Hepatocyte (in vitro differentiated cells): Measurements from ENCODE around the gene KCNG4.

Experiments
- EZH2 ChIP-seq: fragments of 200-600 bp; sonication (generic); IDR thresholded peaks from 2 replicates; pipeline ENCODE4 v1.6.1; 2016; ENCODE audit warnings: antibody characterized with exemption, mild to moderate bottlenecking, borderline replicate concordance
- TF ChIP-seq, protein P1 (sequence below): fragments of 200-600 bp; sonication (generic); IDR thresholded peaks from 2 replicates; pipeline ENCODE4 v1.5.1; 2016; ENCODE audit warnings: antibody characterized with exemption, mild to moderate bottlenecking; ENCODE audit not compliant: poor library complexity

DNA sequence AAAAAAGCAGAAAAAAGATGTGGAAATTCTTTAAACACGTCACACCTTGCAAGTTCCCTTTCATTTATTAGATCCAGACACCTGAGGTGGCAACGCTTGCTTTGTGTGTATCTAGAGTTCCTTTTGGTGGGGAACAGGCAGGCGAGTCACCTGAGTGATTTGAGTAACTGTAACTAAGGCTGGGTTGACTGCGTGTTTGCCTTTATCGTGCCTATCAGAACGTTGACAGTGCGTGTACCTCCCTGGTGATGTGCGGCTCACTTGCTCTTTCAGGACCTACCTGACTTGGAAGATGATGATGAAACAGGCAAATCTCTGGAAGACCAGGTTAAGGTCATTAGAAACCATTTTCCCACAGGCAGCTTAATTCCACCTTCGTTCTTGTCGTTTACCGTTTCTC is 65.4 kb downstream of the KCNG4 start:
- TF ChIP-seq, protein P1, sequence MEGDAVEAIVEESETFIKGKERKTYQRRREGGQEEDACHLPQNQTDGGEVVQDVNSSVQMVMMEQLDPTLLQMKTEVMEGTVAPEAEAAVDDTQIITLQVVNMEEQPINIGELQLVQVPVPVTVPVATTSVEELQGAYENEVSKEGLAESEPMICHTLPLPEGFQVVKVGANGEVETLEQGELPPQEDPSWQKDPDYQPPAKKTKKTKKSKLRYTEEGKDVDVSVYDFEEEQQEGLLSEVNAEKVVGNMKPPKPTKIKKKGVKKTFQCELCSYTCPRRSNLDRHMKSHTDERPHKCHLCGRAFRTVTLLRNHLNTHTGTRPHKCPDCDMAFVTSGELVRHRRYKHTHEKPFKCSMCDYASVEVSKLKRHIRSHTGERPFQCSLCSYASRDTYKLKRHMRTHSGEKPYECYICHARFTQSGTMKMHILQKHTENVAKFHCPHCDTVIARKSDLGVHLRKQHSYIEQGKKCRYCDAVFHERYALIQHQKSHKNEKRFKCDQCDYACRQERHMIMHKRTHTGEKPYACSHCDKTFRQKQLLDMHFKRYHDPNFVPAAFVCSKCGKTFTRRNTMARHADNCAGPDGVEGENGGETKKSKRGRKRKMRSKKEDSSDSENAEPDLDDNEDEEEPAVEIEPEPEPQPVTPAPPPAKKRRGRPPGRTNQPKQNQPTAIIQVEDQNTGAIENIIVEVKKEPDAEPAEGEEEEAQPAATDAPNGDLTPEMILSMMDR, result no peak
- no peak for TF ChIP-seq EZH2
